Lower leg skin (tissue), 4 donors: ENCODE results near the gene NAALADL1. TPM values are rescaled to one million over a fixed set of nuclear protein-coding genes. Genes with fewer than 3 reads are reported as not detected.

ENCODE experiments used
- DNase-seq, 2 donors: peaks; one replicate each; pipeline ENCODE4 v3.0.0-alpha.2; 2019; ENCODE audit warnings: low spot score in 2 of 2
- H3K4me3 ChIP-seq: fragments of 200-600 bp; sonication (generic); 2 replicates; pipeline ENCODE4 v1.5.1; 2017; ENCODE audit warnings: mild to moderate bottlenecking, low read depth; ENCODE audit not compliant: poor library complexity, severe bottlenecking
- CTCF ChIP-seq, 3 donors: fragments of 450-650 bp; IDR thresholded peaks; one replicate each; pipeline ENCODE4 v1.5.1; 2016; ENCODE audit warnings: antibody characterized with exemption in 3 of 3, mild to moderate bottlenecking in 3 of 3, moderate library complexity in 2 of 3
- POLR2A ChIP-seq, 2 donors: fragments of 450-650 bp; IDR thresholded peaks; one replicate each; pipeline ENCODE4 v1.6.1; 2016 to 2017; ENCODE audit warnings: antibody characterized with exemption in 2 of 2, mild to moderate bottlenecking in 1 of 2, moderate library complexity in 1 of 2
- WGBS, 2 donors: methylation state at CpG; one replicate each; pipeline ENCODE4 v1.1.5; 2018; 5-methylcytosine and 5-hydroxymethylcytosine counted together
- intact Hi-C: fragments of 100-400 bp; cut with DNase I; formaldehyde crosslinking; loops from one replicate; pipeline ENCODE4 v1.15.0; 2023; ENCODE audit warnings: low total_unique reads
- total RNA-seq, 4 donors: library from RNA; depleted of rRNA; stranded (reverse); fragments of >200 nt; gene quantifications; one replicate each; pipeline ENCODE4 v1.1.0, GENCODE V29; 2016

Gene NAALADL1
- total RNA-seq, 4 donors from 2014 or later, result 1.5 to 11.9 (median 9.7) TPM

GRCh38 chr11:65043881-65044501 lies 14.4 kb downstream of the NAALADL1 start:
- no peak overlapping the region for H3K4me3 ChIP-seq
- WGBS, 2 donors, result 70 to 81% methylated on average over 15 to 23 of the region's 23 CpGs
- intact Hi-C loops, result no loop called here
- DNase-seq, result peak in 1 of 2 donors; percentile 53
- TF ChIP-seq POLR2A (IDR thresholded peaks at IDR 0.05) (no peak), CTCF (IDR thresholded peaks at IDR 0.05) (no peak)

GRCh38 chr11:65042891-65043290 lies 15.5 kb downstream of the NAALADL1 start:
- no peak for TF ChIP-seq POLR2A (IDR thresholded peaks at IDR 0.05)
- TF ChIP-seq CTCF (IDR thresholded peaks at IDR 0.05), result no peak
- no peak for DNase-seq
- intact Hi-C loops, result no loop called here
- no peak overlapping the region for H3K4me3 ChIP-seq
- whole genome bisulfite sequencing, 2 donors, result 64 to 70% methylated on average over 6 of the region's 6 CpGs

DNA sequence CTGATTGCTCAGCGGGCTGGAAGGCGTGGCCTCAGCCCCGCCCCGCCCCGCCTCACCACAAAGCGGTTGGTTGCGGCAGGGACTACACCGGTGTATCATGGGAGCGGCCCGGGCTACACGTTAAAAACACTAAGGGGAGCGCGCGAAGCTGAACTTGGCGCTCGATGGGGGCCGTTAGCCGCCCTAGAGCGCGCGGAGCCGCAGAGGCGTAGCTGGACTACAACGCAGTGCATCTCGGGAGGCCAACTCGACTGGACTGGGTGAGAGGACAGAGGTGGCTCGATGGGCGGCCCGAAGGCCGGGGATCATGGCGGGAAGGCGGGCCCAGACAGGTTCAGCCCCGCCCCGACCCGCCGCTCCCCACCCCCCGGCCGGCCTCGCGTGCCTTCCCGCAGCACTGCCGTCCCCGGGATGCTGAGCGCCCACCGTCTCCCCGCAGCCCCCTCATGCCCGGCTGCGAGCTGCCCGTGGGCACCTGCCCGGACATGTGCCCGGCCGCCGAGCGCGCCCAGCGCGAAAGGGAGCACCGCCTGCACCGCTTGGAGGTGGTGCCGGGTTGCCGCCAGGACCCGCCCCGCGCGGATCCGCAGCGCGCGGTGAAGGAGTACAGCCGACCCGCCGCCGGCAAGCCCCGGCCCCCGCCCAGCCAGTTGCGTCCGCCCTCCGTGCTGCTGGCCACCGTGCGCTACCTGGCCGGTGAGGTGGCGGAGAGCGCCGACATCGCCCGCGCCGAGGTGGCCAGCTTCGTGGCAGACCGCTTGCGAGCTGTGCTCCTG lies 17.3 kb downstream of the NAALADL1 start, which contains the start of gene SAC3D1:
Gene SAC3D1 (plus strand): TSS at position 364 of the 776 bp plus-strand sequence. CDS start 83 bp downstream, at position 447.
- TF ChIP-seq CTCF (IDR thresholded peaks at IDR 0.05) (no peak), POLR2A (IDR thresholded peaks at IDR 0.05) (no peak)
- intact Hi-C loops, result no loop called here
- DNase-seq, result peak; percentile 79 to 97
- peak within 1 kb of the TSS; percentile 64 for H3K4me3 ChIP-seq
- WGBS, 2 donors, result 1% methylated on average over 29 to 57 of the region's 91 CpGs

GRCh38 chr11:65040520-65040846 lies 17.9 kb downstream of the NAALADL1 start:
- intact Hi-C loops, result no loop called here
- H3K4me3 ChIP-seq, result peak overlapping the region; percentile 64
- no peak for TF ChIP-seq CTCF (IDR thresholded peaks at IDR 0.05)
- TF ChIP-seq POLR2A (IDR thresholded peaks at IDR 0.05), result no peak
- WGBS, 2 donors, result 9 to 17% methylated on average over 7 of the region's 7 CpGs
- DNase-seq, result no peak

- H3K4me3 ChIP-seq, result no peak overlapping the region
- 81 to 84% methylated on average over 6 of the region's 6 CpGs for WGBS, 2 donors
- TF ChIP-seq CTCF (IDR thresholded peaks at IDR 0.05) (no peak), POLR2A (IDR thresholded peaks at IDR 0.05) (no peak)
- intact Hi-C loops, result no loop called here
- DNase-seq, result no peak
Observed at GRCh38 chr11:65036931-65037330, 21.4 kb downstream of the NAALADL1 start.
